ENCODE measurements around the gene MMEL1. TPM values are rescaled to one million over a fixed set of nuclear protein-coding genes. Genes with fewer than 3 reads are reported as not detected.

Gene MMEL1
- total RNA-seq, 2 experiments from 2014 or later = not detected

DNA sequence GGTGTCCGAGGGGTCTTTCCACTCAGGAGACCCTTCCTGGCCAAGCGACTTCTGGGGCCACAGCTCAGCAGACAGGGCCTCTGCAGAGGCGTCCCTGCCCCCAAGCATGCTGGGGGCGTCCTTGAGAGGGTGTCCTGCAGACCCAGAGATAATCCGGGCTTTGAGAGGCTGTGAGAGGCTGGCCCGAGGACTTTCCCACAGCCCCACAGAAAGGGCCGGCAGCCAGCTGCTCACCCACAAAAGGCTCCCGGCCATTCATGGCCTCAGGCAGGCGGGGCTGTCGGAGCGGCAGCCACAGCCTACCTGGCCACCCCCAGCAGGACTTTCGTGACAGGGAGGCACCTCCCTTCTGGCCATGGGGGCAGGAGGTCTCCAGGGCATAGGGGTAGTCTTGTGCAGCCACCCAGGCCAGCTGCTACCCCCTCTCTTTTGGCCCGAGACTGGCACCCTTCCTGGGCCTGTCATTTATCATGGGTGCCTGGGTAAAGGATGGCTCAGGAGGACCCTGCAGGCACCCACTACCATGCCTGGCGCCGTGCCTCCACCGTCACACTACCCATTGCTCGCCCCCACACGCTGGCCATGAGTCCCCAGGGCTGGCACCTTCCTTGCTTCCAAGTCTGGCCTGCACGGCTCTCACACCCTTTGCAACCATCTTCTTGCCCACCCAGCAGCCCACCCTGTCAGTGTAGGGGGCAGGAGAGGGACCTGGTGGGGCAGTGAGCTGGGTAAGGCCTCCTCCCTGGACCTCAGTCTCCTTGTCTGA is 87.8 kb downstream of the MMEL1 start:
- POLR2A ChIA-PET = interaction anchor here (0.8 to 3.7 kb wide), 3 partner anchors 19 to 157 kb away, joined by 3 to 15 read pairs (median 11); partner anchors contain the start of gene PANK4
- CTCF ChIA-PET (ENCODE audit: unreplicated experiment) = no interaction called here
- Histone ChIP-seq H3K27ac (ENCODE audit: low read depth, low read length, poor library complexity, severe bottlenecking) (no peak overlapping the region), H3K79me2 (ENCODE audit: insufficient read depth, low read depth, low read length) (no peaks in the 10 kb centered on the region), H3K4me1 (ENCODE audit: insufficient read depth, low read length, poor library complexity, severe bottlenecking) (peaks cover 38% of the 10 kb centered on the region), H4K20me1 (ENCODE audit: insufficient read depth, low read length) (no peaks in the 10 kb centered on the region), H3K4me2 (ENCODE audit: low read length) (peak overlapping the region; percentile 66; the same call in 1 of the 2 replicates), H3K36me3 (ENCODE audit: insufficient read depth, low read length) (no peaks in the 10 kb centered on the region), H3K4me3 (ENCODE audit: low read depth, low read length, poor library complexity, severe bottlenecking) (no peak overlapping the region), H3K9me3 (ENCODE audit: low read length) (no peaks in the 10 kb centered on the region), H3K9me2 (ENCODE audit: insufficient read depth, low read length) (no peaks in the 10 kb centered on the region), H2AFZ (ENCODE audit: low read length) (no peak overlapping the region)
- intact Hi-C loops (cut with micrococcal nuclease; ENCODE audit: unreplicated experiment) = loop anchor here (5.0 kb wide), 1 partner anchor 113 kb away; no protein-coding TSS in a partner anchor
- no peak for DNase-seq (ENCODE audit: low spot score)
- no TSS peak for BruUV-seq (replicated peaks)
- TF ChIP-seq, protein P1, sequence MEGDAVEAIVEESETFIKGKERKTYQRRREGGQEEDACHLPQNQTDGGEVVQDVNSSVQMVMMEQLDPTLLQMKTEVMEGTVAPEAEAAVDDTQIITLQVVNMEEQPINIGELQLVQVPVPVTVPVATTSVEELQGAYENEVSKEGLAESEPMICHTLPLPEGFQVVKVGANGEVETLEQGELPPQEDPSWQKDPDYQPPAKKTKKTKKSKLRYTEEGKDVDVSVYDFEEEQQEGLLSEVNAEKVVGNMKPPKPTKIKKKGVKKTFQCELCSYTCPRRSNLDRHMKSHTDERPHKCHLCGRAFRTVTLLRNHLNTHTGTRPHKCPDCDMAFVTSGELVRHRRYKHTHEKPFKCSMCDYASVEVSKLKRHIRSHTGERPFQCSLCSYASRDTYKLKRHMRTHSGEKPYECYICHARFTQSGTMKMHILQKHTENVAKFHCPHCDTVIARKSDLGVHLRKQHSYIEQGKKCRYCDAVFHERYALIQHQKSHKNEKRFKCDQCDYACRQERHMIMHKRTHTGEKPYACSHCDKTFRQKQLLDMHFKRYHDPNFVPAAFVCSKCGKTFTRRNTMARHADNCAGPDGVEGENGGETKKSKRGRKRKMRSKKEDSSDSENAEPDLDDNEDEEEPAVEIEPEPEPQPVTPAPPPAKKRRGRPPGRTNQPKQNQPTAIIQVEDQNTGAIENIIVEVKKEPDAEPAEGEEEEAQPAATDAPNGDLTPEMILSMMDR (conservative IDR thresholded peaks at IDR 0.05; ENCODE audit: low read length) = no peak
- no peak for TF ChIP-seq EZH2phosphoT487 (IDR thresholded peaks at IDR 0.05; ENCODE audit: borderline replicate concordance, low read depth, low read length)

DNA sequence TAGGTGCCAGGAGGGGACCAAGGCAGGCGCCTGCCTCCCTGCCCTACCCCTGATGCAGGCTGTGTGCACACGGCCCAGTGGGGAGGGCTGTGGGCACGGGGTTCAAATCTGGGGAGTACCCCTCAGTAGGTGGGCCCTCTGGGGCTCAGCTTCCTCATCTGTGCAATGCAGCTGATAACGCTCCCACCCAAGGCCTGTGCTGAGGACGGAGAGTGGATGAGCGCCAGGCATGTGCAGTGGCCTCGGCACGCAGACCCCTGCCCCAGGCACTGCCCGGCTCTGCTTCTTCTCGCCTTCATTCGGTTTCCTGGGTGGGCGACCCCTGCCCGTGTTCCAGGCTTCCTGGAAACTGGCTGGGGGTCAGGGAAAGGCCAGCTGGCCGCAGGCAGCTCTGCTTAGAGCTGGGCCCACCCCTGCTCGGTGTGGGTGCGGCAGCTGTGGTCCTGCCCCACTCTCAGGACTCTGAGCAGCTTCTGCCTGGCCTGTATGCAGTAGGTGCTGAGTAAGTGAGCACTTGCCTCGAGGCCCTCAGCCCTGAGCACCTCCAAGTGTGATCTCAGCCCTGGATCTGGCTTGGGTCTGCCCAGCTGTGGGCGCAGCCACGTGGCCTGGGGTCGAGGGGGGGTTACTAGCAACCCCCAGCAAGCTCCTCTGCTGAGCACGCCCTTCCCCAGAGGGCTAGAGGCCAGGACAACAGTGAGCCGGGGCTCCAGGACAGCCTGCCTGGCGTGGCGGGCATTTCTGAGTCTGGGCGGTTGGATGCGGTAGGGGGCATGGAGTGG is 88.5 kb downstream of the MMEL1 start:
- Histone ChIP-seq H3K9me3 (ENCODE audit: low read length) (no peaks in the 10 kb centered on the region), H3K4me1 (ENCODE audit: insufficient read depth, low read length, poor library complexity, severe bottlenecking) (peaks cover 30% of the 10 kb centered on the region), H3K9me2 (ENCODE audit: insufficient read depth, low read length) (no peaks in the 10 kb centered on the region), H3K79me2 (ENCODE audit: insufficient read depth, low read depth, low read length) (no peaks in the 10 kb centered on the region), H3K4me2 (ENCODE audit: low read length) (no peak overlapping the region), H4K20me1 (ENCODE audit: insufficient read depth, low read length) (no peaks in the 10 kb centered on the region), H3K4me3 (ENCODE audit: low read depth, low read length, poor library complexity, severe bottlenecking) (no peak overlapping the region), H2AFZ (ENCODE audit: low read length) (no peak overlapping the region), H3K36me3 (ENCODE audit: insufficient read depth, low read length) (no peaks in the 10 kb centered on the region), H3K27ac (ENCODE audit: low read depth, low read length, poor library complexity, severe bottlenecking) (no peak overlapping the region)
- no peak for DNase-seq (ENCODE audit: low spot score)
- BruUV-seq (replicated peaks) = no TSS peak
- ChIA-PET POLR2A (interaction anchor here (2.3 kb wide), 1 partner anchor 18 kb away, joined by 11 read pairs; the partner anchor contains the start of gene PANK4), CTCF (ENCODE audit: unreplicated experiment) (interaction anchor here (1.0 kb wide), 1 partner anchor 88 kb away, joined by 3 read pairs; no protein-coding TSS in a partner anchor)
- TF ChIP-seq, protein P1 (conservative IDR thresholded peaks at IDR 0.05; ENCODE audit: low read length) = no peak
- TF ChIP-seq EZH2phosphoT487 (IDR thresholded peaks at IDR 0.05; ENCODE audit: borderline replicate concordance, low read depth, low read length) = no peak
- intact Hi-C loops (cut with micrococcal nuclease; ENCODE audit: unreplicated experiment) = no loop called here

All from OCI-LY7 (cell line).